ENCODE measurements around the gene SCAP. TPM values are rescaled to one million over a fixed set of nuclear protein-coding genes. Genes with fewer than 3 reads are reported as not detected.
"Not testable (repeated sequence)": the region's sequence is repeated elsewhere in the genome, so short reads cannot be mapped to it uniquely, and the experiment has no call there.

The SCAP gene
- total RNA-seq, 2 experiments from 2014 or later, result 58.3 to 60.3 TPM

DNA sequence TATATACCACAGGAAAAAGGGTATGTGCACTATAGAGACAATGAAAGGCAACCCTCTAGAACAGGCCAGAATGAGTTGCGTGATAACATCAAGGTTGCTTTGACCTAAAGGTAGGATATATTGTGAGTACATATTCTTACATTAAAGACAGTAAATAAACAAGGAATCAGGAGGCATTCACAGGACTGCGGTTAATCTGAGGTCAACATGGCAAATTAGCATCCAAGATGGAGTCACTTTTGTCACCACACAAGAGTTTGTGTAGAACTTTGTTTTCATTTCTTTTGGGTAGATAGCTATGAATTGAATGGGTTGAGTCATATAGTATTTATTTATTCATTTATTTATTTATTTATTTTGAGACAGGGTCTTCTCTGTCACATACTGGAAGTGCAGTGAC lies 11.5 kb upstream of the SCAP start:
- Histone ChIP-seq H3K9me3 (ENCODE audit: control insufficient read depth in 1 of 2, insufficient read depth in 1 of 2, low read length in 2 of 2) (no peaks in the 10 kb centered on the region), H3K4me3 (ENCODE audit: low read length) (no peak overlapping the region), H3K27me3 (ENCODE audit: control insufficient read depth in 1 of 2, insufficient read depth in 2 of 2, low read length in 2 of 2) (no peaks in the 10 kb centered on the region), H3K36me3 (ENCODE audit: insufficient read depth, low read length) (peaks cover 3% of the 10 kb centered on the region), H3K4me1 (ENCODE audit: insufficient read depth, low read length) (no peaks in the 10 kb centered on the region), H3K27ac (ENCODE audit: low read depth in 1 of 2, low read length in 2 of 2) (no peak overlapping the region)
- Mint-ChIP-seq H3K27ac (no peak overlapping the region), H3K9me3 (no peaks in the 10 kb centered on the region), H3K4me1 (ENCODE audit: low read depth) (no peaks in the 10 kb centered on the region), H3K27me3 (no peaks in the 10 kb centered on the region), H3K36me3 (ENCODE audit: low read depth) (peaks cover 14% of the 10 kb centered on the region), H3K4me3 (no peak overlapping the region)
- POLR2A ChIA-PET, result no interaction called here
- TF ChIP-seq, protein P1, sequence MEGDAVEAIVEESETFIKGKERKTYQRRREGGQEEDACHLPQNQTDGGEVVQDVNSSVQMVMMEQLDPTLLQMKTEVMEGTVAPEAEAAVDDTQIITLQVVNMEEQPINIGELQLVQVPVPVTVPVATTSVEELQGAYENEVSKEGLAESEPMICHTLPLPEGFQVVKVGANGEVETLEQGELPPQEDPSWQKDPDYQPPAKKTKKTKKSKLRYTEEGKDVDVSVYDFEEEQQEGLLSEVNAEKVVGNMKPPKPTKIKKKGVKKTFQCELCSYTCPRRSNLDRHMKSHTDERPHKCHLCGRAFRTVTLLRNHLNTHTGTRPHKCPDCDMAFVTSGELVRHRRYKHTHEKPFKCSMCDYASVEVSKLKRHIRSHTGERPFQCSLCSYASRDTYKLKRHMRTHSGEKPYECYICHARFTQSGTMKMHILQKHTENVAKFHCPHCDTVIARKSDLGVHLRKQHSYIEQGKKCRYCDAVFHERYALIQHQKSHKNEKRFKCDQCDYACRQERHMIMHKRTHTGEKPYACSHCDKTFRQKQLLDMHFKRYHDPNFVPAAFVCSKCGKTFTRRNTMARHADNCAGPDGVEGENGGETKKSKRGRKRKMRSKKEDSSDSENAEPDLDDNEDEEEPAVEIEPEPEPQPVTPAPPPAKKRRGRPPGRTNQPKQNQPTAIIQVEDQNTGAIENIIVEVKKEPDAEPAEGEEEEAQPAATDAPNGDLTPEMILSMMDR (IDR thresholded peaks at IDR 0.05), result no peak
- DNase-seq, result no peak
- intact Hi-C loops (cut with DNase I, micrococcal nuclease), result no loop called here
- CTCF ChIA-PET, result interaction anchor here (1.5 kb wide), 1 partner anchor 11 kb away, joined by 3 read pairs; no protein-coding TSS in a partner anchor
- ATAC-seq (ENCODE audit: poor library complexity), result no peak

DNA sequence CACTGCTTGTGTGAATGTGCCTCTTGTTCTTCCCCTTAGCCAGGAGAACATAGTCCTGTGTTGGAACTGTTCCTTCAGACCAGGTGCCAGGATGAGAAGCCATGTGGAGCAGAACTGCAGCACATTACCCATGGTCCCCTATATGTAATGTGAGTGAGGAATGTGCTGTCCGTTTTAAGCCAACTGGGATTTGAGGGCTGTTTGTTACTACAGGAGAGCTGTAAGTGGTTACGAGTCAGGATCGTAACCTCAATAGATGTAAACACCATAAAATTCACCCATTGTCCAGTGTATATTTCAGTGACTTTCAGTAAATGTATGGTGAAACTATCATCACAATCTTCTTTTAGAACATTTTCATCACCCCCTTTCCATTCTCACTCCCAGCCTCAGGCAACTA lies 10.1 kb upstream of the SCAP start:
- no peak overlapping the region for H3K27ac Mint-ChIP-seq

DNA sequence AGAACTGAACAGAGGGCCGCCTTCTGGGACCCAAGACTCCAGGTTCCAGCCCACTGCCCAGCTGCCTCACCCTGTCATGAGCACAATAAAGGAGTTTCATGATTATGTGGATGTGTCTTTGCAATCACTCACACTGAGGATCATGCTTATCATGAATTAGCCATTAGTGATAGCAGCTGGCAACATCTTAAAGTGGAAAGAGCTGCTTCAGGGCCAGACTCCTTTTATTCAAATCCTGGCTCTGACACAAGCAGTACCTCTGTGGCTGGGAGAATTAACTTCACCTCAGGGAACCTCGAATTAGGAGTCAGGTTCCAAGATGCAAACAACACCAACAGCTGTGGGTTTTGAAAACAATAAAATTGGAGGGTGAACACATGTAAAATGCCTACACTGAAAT lies 6.6 kb upstream of the SCAP start:
- Mint-ChIP-seq H3K9me3 (no peaks in the 10 kb centered on the region), H3K27ac (no peak overlapping the region), H3K4me1 (ENCODE audit: low read depth) (no peaks in the 10 kb centered on the region)

More for the DNA sequence above, 10.1 kb upstream of the SCAP start:
- CTCF ChIA-PET, result no interaction called here
- POLR2A ChIA-PET, result no interaction called here
- Histone ChIP-seq H3K36me3 (ENCODE audit: insufficient read depth, low read length) (peaks cover 3% of the 10 kb centered on the region), H3K4me3 (ENCODE audit: low read length) (no peak overlapping the region), H3K4me1 (ENCODE audit: insufficient read depth, low read length) (no peaks in the 10 kb centered on the region), H3K9me3 (ENCODE audit: control insufficient read depth in 1 of 2, insufficient read depth in 1 of 2, low read length in 2 of 2) (no peaks in the 10 kb centered on the region), H3K27ac (ENCODE audit: low read depth in 1 of 2, low read length in 2 of 2) (no peak overlapping the region), H3K27me3 (ENCODE audit: control insufficient read depth in 1 of 2, insufficient read depth in 2 of 2, low read length in 2 of 2) (no peaks in the 10 kb centered on the region)
- TF ChIP-seq, protein P1 (IDR thresholded peaks at IDR 0.05), result no peak
- intact Hi-C loops (cut with DNase I, micrococcal nuclease), result no loop called here
- Mint-ChIP-seq H3K9me3 (no peaks in the 10 kb centered on the region), H3K4me3 (no peak overlapping the region), H3K36me3 (ENCODE audit: low read depth) (peaks cover 8% of the 10 kb centered on the region), H3K27me3 (no peaks in the 10 kb centered on the region), H3K4me1 (ENCODE audit: low read depth) (no peaks in the 10 kb centered on the region)
- ATAC-seq (ENCODE audit: poor library complexity), result no peak
- DNase-seq, result no peak

DNA sequence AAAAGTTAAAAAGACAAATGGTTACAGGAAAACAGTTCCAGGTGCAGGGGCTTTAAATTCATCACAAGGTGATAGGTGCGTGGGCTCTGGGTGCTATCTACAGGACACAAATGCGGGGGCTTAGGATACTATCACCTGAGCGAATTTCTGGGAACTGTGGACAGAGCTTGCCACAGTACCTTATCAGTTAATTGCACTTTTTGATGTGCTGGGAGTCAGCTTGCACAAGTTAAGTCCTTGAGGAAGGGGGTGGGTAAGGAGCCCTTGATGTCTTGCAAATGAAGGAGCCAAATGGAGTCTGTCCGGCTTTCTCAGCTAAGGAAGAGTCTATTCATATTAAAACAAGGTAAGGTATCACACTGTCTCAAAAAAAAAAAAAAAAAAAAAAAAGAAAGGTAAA lies 6.0 kb upstream of the SCAP start:
- intact Hi-C loops (cut with DNase I, micrococcal nuclease); DNase-seq; H3K4me3 Mint-ChIP-seq; H3K27ac ChIP-seq (ENCODE audit: low read depth in 1 of 2, low read length in 2 of 2); H3K4me1 ChIP-seq (ENCODE audit: insufficient read depth, low read length); H3K36me3 Mint-ChIP-seq (ENCODE audit: low read depth); H3K27ac Mint-ChIP-seq; H3K9me3 ChIP-seq (ENCODE audit: control insufficient read depth in 1 of 2, insufficient read depth in 1 of 2, low read length in 2 of 2); CTCF ChIA-PET; H3K4me1 Mint-ChIP-seq (ENCODE audit: low read depth); H3K27me3 ChIP-seq (ENCODE audit: control insufficient read depth in 1 of 2, insufficient read depth in 2 of 2, low read length in 2 of 2); ATAC-seq (ENCODE audit: poor library complexity); H3K27me3 Mint-ChIP-seq; H3K4me3 ChIP-seq (ENCODE audit: low read length); H3K9me3 Mint-ChIP-seq; H3K36me3 ChIP-seq (ENCODE audit: insufficient read depth, low read length): not testable (repeated sequence)
- POLR2A ChIA-PET, result interaction anchor here (0.6 kb wide), 1 partner anchor 144 kb away, joined by 3 read pairs; no protein-coding TSS in a partner anchor

More for the DNA sequence above, 6.6 kb upstream of the SCAP start:
- intact Hi-C loops (cut with DNase I, micrococcal nuclease), result no loop called here
- CTCF ChIA-PET, result interaction anchor here (0.8 kb wide), 1 partner anchor 62 kb away, joined by 3 read pairs; no protein-coding TSS in a partner anchor
- Histone ChIP-seq H3K9me3 (ENCODE audit: control insufficient read depth in 1 of 2, insufficient read depth in 1 of 2, low read length in 2 of 2) (no peaks in the 10 kb centered on the region), H3K4me1 (ENCODE audit: insufficient read depth, low read length) (no peaks in the 10 kb centered on the region), H3K36me3 (ENCODE audit: insufficient read depth, low read length) (no peaks in the 10 kb centered on the region), H3K27me3 (ENCODE audit: control insufficient read depth in 1 of 2, insufficient read depth in 2 of 2, low read length in 2 of 2) (no peaks in the 10 kb centered on the region), H3K4me3 (ENCODE audit: low read length) (no peak overlapping the region), H3K27ac (ENCODE audit: low read depth in 1 of 2, low read length in 2 of 2) (no peak overlapping the region)
- no peaks in the 10 kb centered on the region for H3K27me3 Mint-ChIP-seq
- POLR2A ChIA-PET, result no interaction called here
- TF ChIP-seq, protein P1 (IDR thresholded peaks at IDR 0.05), result no peak
- DNase-seq (no peak), ATAC-seq (ENCODE audit: poor library complexity) (no peak)
- peaks cover 7% of the 10 kb centered on the region for H3K36me3 Mint-ChIP-seq (ENCODE audit: low read depth)
- no peak overlapping the region for H3K4me3 Mint-ChIP-seq

DNA sequence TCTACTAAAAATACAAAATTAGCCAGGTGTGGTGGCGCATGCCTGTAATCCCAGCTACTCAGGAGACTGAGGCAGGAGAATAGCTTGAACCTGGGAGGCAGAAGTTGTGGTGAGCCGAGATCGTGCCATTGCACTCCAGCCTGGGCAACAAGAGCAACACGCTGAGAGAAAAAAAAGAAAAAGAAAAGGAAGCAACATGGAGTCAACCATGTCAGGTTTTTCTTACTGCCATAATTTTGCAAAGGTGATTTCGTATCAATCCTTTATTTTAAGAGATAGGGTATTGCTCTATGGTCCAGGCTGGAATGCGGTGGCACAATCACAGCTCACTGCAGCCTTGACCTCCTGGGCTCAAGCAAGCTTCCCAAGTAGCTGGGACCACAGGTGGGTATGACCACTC lies 4.5 kb upstream of the SCAP start:
- CTCF ChIA-PET; H3K4me3 Mint-ChIP-seq; H3K27ac ChIP-seq (ENCODE audit: low read depth in 1 of 2, low read length in 2 of 2); H3K4me3 ChIP-seq (ENCODE audit: low read length); H3K27me3 Mint-ChIP-seq; H3K27ac Mint-ChIP-seq; H3K36me3 Mint-ChIP-seq (ENCODE audit: low read depth); H3K27me3 ChIP-seq (ENCODE audit: control insufficient read depth in 1 of 2, insufficient read depth in 2 of 2, low read length in 2 of 2); intact Hi-C loops (cut with DNase I, micrococcal nuclease); H3K9me3 ChIP-seq (ENCODE audit: control insufficient read depth in 1 of 2, insufficient read depth in 1 of 2, low read length in 2 of 2); H3K9me3 Mint-ChIP-seq; ATAC-seq (ENCODE audit: poor library complexity); H3K36me3 ChIP-seq (ENCODE audit: insufficient read depth, low read length); POLR2A ChIA-PET: not testable (repeated sequence)
- peaks cover 12% of the 10 kb centered on the region for H3K4me1 ChIP-seq (ENCODE audit: insufficient read depth, low read length)
- H3K4me1 Mint-ChIP-seq (ENCODE audit: low read depth), result peaks cover 15% of the 10 kb centered on the region
- DNase-seq, result peak in 1 of 14 experiments; percentile 2

Data from CD4-positive, alpha-beta T cell (primary cell).